Karpas-422 (cell line): Measurements from ENCODE around the gene URAD. TPM values are rescaled to one million over a fixed set of nuclear protein-coding genes. Genes with fewer than 3 reads are reported as not detected.

Experiments
- DNase-seq: peaks from one replicate; pipeline ENCODE4 v3.0.0-alpha.2; 2015
- H2AFZ ChIP-seq: fragments of 200-600 bp; sonication (generic); 2 replicates; pipeline ENCODE4 v1.6.1; 2014; ENCODE audit warnings: antibody characterized with exemption, low read length, mixed read lengths
- H3K27ac ChIP-seq: fragments of 200-600 bp; sonication (generic); 2 replicates; pipeline ENCODE4 v1.5.1; 2014; ENCODE audit warnings: mild to moderate bottlenecking, low read length, moderate library complexity
- H3K27me3 ChIP-seq: fragments of 200-600 bp; sonication (generic); 2 replicates; pipeline ENCODE4 v1.6.1; 2014; ENCODE audit warnings: low read length, mixed read lengths
- H3K36me3 ChIP-seq: fragments of 200-600 bp; sonication (generic); 2 replicates; pipeline ENCODE4 v1.6.1; 2014; ENCODE audit warnings: low read length, mixed read lengths; ENCODE audit not compliant: insufficient read depth
- H3K4me1 ChIP-seq: fragments of 200-600 bp; sonication (generic); 2 replicates; pipeline ENCODE4 v1.6.1; 2014; ENCODE audit warnings: mild to moderate bottlenecking, low read length, mixed read lengths
- H3K4me2 ChIP-seq: fragments of 200-600 bp; sonication (generic); 2 replicates; pipeline ENCODE4 v1.6.1; 2014; ENCODE audit warnings: low read length, low read depth, mild to moderate bottlenecking; ENCODE audit not compliant: poor library complexity, severe bottlenecking
- H3K4me3 ChIP-seq: fragments of 200-600 bp; sonication (generic); 2 replicates; pipeline ENCODE4 v1.5.1; 2014; ENCODE audit warnings: mild to moderate bottlenecking, antibody characterized with exemption, low read length, mixed read lengths
- H3K79me2 ChIP-seq: fragments of 200-600 bp; sonication (generic); 2 replicates; pipeline ENCODE4 v1.6.1; 2014; ENCODE audit warnings: mild to moderate bottlenecking, low read length, mixed read lengths
- H3K9ac ChIP-seq: fragments of 200-600 bp; sonication (generic); 2 replicates; pipeline ENCODE4 v1.6.0; 2014; ENCODE audit warnings: low read length
- H3K9me2 ChIP-seq: fragments of 200-600 bp; sonication (generic), shearing (Covaris generic); replicated peaks from 2 replicates; pipeline ENCODE4 v1.6.0; 2014; ENCODE audit warnings: mild to moderate bottlenecking, low read length, moderate library complexity; ENCODE audit not compliant: insufficient read depth
- H3K9me3 ChIP-seq: fragments of 300-700, 200-600 bp; sonication (generic); 2 replicates; pipeline ENCODE4 v1.6.1; 2014; ENCODE audit warnings: low read length, mixed read lengths
- H4K20me1 ChIP-seq: fragments of 200-600 bp; sonication (generic); 2 replicates; pipeline ENCODE4 v1.6.1; 2014; ENCODE audit warnings: mild to moderate bottlenecking, antibody characterized with exemption, low read length, low read depth; ENCODE audit not compliant: insufficient read depth
- total RNA-seq: library from RNA; depleted of rRNA; stranded (reverse); fragments of >200 nt; shearing (Covaris generic); gene quantifications from 2 replicates; pipeline ENCODE4 v1.2.3, GENCODE V29; 2014; ENCODE audit warnings: low replicate concordance

The URAD gene
- total RNA-seq, 1 experiment from 2014 or later = not detected

DNA sequence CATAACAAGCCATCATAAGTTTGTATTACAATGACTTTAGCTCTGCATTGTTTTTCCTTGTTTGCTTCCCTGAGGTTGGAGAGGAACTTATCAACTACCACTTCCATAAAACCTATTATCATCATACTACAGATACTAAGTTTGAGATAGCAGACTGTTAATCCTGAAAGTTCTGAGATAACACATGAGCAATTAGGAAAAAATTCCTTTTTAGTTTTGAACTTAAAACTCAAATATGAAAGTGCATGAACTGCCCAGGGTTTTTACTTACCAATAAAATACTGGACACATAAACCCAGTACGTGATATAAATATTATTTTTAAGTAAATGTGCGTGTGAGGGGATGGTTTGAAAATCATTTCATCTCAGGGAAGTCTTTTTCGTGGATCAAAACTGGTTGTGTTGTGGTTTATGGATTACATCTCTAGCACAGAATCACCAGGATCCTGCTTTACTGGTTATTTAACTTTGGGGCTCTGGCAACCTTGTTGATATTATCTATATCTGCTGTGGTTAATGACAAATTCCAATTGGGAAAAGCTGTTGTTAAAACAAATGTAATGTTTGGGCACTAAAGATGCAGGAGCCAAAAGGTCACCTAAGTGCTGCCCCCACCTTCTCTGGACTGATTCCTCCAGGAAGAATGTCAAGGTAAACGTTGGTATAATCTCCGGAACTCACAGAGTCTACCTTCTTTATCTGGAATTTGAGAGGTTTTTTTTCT is 31.8 kb downstream of the URAD start:
- Histone ChIP-seq H3K9me2 (no peaks in the 10 kb centered on the region), H3K27me3 (no peaks in the 10 kb centered on the region), H3K79me2 (no peaks in the 10 kb centered on the region), H3K4me1 (peaks cover 8% of the 10 kb centered on the region), H3K36me3 (no peaks in the 10 kb centered on the region), H3K9ac (no peak overlapping the region), H3K9me3 (no peaks in the 10 kb centered on the region), H3K27ac (no peak overlapping the region), H2AFZ (no peak overlapping the region), H3K4me3 (no peak overlapping the region), H3K4me2 (no peak overlapping the region), H4K20me1 (no peaks in the 10 kb centered on the region)
- DNase-seq = no peak

DNA sequence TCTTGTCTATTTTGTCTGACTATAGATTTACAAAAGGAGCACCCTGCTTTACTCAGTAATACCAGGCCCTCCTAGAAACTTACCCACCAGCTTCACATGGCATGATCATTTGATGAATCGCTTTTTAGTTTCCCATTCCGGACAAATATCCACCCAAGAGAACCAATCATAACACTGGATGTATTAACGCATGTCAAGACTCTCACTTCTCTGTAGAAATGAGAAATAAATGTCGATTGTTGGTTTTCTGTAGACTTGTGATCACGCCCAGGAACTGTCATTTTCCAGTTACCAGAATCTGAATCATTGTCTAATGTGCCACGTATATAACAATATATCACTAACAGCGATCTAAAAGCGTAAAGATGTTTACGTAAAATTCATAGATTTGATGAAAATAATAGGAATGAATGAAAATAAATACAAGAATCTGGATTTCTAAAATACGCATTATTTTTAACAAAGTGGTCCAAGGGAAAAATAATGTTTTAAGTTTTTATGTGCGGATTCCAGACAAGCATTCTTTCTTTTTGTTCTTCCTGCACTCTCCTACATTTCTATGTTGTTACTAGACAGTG is 33.4 kb downstream of the URAD start:
- Histone ChIP-seq H3K27me3 (no peaks in the 10 kb centered on the region), H3K9ac (no peak overlapping the region), H3K4me2 (no peak overlapping the region)

DNA sequence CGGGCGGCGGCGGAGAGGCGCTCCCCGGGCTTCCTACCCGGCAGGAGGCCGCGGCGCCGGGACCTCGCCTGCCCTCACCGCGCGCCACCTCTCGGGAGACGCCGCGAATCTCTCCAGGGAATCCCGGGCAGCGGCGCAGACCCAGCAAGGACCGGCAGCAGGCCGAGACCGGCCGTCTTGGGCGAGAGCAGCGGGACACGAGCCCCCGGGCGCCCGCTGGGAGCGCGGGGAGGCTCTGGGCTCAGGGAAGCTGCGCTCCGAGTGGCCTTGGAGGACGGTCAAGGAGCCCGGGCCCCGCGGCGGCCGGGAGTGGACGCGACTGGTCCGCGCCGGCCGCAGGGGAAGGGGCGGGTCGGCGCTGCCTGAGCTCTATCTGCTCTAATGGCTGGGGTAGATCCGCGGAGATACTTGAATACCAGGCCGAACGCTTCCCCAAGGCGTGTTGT is 34.1 kb downstream of the URAD start:
- no peak overlapping the region for H2AFZ ChIP-seq
- H3K4me3 ChIP-seq = no peak overlapping the region
- no peak for DNase-seq
- no peaks in the 10 kb centered on the region for H3K9me3 ChIP-seq
- no peak overlapping the region for H3K4me2 ChIP-seq
- H3K9ac ChIP-seq = no peak overlapping the region
- no peaks in the 10 kb centered on the region for H3K9me2 ChIP-seq
- no peaks in the 10 kb centered on the region for H3K27me3 ChIP-seq
- no peak overlapping the region for H3K27ac ChIP-seq
- H3K79me2 ChIP-seq = no peaks in the 10 kb centered on the region
- peaks cover 8% of the 10 kb centered on the region for H3K4me1 ChIP-seq
- H4K20me1 ChIP-seq = no peaks in the 10 kb centered on the region
- no peaks in the 10 kb centered on the region for H3K36me3 ChIP-seq

More for the DNA sequence above, 33.4 kb downstream of the URAD start:
- no peak for DNase-seq
- H3K9me3 ChIP-seq = no peaks in the 10 kb centered on the region
- no peaks in the 10 kb centered on the region for H4K20me1 ChIP-seq
- no peaks in the 10 kb centered on the region for H3K36me3 ChIP-seq
- no peaks in the 10 kb centered on the region for H3K79me2 ChIP-seq
- no peak overlapping the region for H2AFZ ChIP-seq
- H3K4me3 ChIP-seq = no peak overlapping the region
- peaks cover 8% of the 10 kb centered on the region for H3K4me1 ChIP-seq
- H3K27ac ChIP-seq = no peak overlapping the region
- H3K9me2 ChIP-seq = no peaks in the 10 kb centered on the region

DNA sequence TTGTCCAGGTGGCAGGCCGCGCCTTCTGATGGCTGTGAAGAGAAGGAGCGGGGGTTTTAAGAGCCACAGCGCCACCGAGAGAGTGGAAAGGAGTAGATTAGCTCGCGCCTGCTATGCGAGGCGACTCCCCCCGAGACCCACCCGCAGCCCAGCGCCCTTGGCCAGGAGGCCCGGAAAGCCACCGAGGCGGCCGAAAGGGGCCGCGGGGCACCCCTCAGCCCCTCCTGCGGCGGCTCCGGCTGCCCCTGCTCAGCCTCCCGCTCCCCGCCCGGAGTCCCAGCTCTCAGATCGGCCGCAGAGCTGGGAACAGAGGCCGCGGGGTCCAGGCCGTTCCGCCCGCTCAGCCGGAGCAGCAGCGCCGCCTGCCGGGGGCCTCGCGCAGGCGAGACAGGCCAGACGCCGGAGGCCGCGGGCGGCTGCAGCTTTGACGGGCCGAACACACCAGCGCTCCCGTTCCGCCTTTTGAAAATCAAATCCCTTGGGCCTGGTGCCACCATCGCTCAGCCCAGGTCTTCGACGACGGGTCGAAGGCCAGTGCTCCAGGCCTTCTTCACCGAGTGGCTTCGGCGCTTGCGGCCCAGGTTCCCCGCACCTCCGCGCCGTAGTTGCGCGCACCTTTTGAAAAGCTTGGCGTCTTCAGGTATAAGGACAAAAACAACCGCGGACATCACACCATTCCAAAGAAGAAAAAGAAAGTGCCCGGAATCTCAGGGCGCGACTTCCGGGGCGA is 34.7 kb downstream of the URAD start:
- Histone ChIP-seq H3K9me3 (no peaks in the 10 kb centered on the region), H2AFZ (peak overlapping the region; percentile 67), H3K79me2 (no peaks in the 10 kb centered on the region), H3K9ac (peak overlapping the region; percentile 53; the same call in 1 of the 2 replicates), H3K4me1 (peaks cover 8% of the 10 kb centered on the region), H3K27ac (no peak overlapping the region), H3K9me2 (no peaks in the 10 kb centered on the region), H3K4me3 (peak overlapping the region; percentile 56), H3K4me2 (peak overlapping the region; percentile 72), H4K20me1 (no peaks in the 10 kb centered on the region), H3K27me3 (no peaks in the 10 kb centered on the region), H3K36me3 (no peaks in the 10 kb centered on the region)
- peak; percentile 90 for DNase-seq

DNA sequence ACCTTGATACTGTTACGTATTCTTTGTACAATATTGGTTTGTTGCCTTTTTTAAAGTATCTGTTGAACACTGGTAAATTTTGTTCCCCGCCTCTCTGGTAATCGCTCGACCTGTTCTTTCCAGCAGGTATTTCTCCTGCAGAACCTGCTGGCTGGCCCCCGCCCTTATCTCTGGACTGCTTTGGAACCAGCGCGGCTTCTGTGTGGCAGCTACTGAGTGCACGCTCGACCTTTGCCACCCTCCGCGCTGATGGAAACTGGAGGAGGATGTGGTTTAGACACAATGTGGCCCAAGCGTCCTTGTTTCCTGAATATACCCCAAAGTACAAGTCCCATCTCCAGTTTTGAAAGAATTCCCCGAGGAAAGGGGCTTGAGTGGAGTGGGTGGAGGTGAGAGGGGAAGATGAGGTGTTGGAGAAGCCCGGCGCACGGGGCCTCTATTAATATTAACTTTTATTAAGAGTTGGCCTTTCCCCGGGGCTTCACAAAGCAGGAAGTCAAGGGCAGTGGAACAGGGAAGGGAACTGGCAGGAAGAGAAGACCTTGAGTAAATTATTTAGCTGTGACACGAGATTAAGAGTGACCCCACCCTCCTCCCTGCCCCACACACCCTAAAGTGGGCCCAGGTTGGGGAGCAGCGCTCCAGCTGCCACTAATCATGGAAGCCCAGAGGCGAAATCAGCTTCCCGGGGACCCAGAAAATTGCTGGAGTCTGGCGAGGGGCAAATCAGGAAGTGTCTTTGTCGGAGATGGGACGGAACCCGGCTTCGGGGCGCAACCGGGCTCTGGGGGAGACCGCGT is 35.4 kb downstream of the URAD start:
- Histone ChIP-seq H3K9ac (peak overlapping the region; percentile 53; the same call in 1 of the 2 replicates), H3K4me2 (peak overlapping the region; percentile 72), H4K20me1 (no peaks in the 10 kb centered on the region), H3K27ac (no peak overlapping the region), H3K79me2 (no peaks in the 10 kb centered on the region), H3K27me3 (no peaks in the 10 kb centered on the region), H3K9me3 (no peaks in the 10 kb centered on the region), H3K4me1 (peaks cover 8% of the 10 kb centered on the region), H3K9me2 (no peaks in the 10 kb centered on the region), H3K4me3 (peak overlapping the region; percentile 56), H3K36me3 (no peaks in the 10 kb centered on the region), H2AFZ (peak overlapping the region; percentile 67)
- DNase-seq = no peak

DNA sequence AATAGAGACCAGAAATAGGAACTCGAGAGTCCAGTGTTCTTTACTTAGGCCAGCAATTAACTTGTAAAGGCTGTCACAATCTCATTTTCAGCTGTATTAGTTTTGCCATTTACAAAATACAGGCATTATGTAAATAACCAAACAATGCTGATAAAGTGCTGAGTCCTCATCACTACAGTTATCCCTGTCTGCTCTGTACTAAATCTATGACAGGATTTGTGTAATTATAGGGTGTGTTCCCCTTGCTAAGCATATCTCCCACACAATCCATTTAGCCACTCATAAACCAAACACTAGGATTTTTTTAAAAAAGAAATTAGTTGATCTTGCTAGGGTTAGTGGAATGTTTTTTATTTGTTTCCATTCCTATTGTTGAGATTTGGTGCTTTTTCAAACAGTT is 45.5 kb downstream of the URAD start:
- no peaks in the 10 kb centered on the region for H3K36me3 ChIP-seq
- H3K4me3 ChIP-seq = no peak overlapping the region
- no peaks in the 10 kb centered on the region for H4K20me1 ChIP-seq
- no peak overlapping the region for H3K9ac ChIP-seq
- H3K9me2 ChIP-seq = no peaks in the 10 kb centered on the region
- H3K27me3 ChIP-seq = no peaks in the 10 kb centered on the region
- no peak overlapping the region for H3K27ac ChIP-seq
- H3K4me1 ChIP-seq = no peaks in the 10 kb centered on the region
- no peak overlapping the region for H2AFZ ChIP-seq
- no peaks in the 10 kb centered on the region for H3K79me2 ChIP-seq
- DNase-seq = no peak
- H3K4me2 ChIP-seq = no peak overlapping the region
- H3K9me3 ChIP-seq = no peaks in the 10 kb centered on the region

DNA sequence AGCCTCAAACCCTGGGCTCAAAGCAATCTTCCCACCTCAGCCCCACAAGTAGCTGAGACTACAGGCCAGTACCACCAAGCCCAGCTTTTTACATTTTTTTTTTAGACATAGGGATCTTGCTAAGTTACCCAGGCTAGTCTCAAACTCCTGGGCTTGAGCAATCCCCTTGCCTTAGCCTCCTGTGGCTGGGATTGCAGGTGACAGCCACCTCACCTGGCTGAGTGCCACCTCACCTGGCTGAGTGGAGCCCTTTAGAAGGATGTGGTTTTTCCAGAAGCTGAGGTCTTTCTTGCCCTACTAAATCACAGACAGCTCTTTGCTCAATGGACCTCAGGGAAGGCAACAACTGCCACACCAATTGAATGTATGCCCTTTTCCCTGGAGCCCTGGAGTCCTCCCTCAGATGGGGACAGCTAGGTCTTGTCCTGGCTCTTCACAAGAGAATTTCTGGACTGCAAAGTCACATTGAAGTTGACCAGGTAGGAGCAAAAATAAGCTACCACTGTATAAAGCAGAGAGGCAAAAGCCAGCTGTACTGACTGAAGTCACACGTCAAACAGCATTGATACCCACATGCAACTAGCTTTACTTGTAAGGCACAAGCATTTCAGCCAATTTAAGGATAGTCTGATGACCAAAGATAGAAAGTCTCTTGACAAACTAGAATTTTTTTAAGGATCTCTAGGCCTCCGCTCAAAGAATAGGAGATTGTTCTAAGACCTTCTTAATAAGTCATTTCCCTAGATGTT is 54.7 kb downstream of the URAD start:
- Histone ChIP-seq H3K36me3 (no peaks in the 10 kb centered on the region), H3K27ac (no peak overlapping the region), H3K9ac (no peak overlapping the region), H2AFZ (no peak overlapping the region), H3K4me2 (no peak overlapping the region), H3K9me3 (no peaks in the 10 kb centered on the region), H3K4me3 (no peak overlapping the region), H4K20me1 (no peaks in the 10 kb centered on the region), H3K4me1 (no peaks in the 10 kb centered on the region), H3K9me2 (no peaks in the 10 kb centered on the region), H3K27me3 (no peaks in the 10 kb centered on the region), H3K79me2 (no peaks in the 10 kb centered on the region)
- peak; percentile 41 for DNase-seq
